ENCODE measurements around the gene CNTD1.
"Not testable (repeated sequence)": the region's sequence is repeated elsewhere in the genome, so short reads cannot be mapped to it uniquely, and the experiment has no call there.

The CNTD1 gene, protein sequence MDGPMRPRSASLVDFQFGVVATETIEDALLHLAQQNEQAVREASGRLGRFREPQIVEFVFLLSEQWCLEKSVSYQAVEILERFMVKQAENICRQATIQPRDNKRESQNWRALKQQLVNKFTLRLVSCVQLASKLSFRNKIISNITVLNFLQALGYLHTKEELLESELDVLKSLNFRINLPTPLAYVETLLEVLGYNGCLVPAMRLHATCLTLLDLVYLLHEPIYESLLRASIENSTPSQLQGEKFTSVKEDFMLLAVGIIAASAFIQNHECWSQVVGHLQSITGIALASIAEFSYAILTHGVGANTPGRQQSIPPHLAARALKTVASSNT

DNA sequence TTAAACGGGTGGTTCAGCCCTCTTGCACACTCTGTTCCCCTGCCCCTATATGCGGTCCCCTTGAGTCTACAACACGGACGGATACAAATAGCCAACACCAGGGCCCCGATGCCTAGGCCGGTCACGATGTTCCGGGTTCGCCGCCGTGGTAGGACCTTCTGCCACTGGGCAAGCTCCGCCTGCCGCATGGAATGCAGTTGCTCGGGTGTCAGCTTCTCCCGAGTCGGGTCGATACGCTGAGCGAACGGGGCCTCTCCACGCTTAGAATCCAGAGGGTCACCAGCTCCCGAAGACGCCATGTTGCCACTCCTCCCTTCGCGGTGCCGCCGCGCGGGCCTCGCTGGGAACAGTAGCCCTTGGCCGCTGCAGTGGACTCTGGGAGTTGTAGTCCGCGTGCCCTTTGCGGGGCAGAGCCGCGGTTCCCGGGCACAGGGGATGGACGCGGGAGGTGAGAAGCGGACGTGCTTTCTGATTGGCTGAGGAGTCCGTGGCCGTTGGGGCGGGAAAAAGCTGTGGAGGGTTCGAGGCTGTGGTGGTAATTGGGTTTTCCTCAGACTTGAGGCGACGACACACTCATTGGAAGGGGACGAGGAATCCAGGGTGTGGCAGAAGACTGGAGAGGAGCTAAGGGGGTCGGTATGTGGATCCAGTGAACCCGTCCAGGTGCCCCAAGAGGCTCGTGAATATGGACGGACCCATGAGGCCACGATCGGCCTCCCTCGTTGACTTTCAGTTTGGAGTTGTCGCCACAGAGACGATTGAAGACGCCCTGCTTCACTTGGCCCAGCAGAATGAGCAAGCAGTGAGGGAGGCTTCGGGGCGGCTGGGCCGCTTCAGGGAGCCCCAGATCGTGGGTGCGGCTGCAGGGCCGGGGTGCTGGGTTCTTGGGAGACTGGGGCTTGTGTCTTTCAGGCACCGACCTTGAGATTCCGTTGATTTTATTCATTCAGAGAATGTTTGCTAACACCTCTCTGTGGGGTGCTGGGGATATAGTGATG lies at the start of gene CNTD1, which contains the start of gene COA3:
TSS of gene CNTD1 (plus strand) at position 479 of the 998 bp plus-strand sequence. CDS start at position 686, 207 bp downstream.
TSS of gene COA3 (minus strand) at position 322 of the 998 bp plus-strand sequence. CDS start at position 299, 23 bp downstream.
- Mint-ChIP-seq H3K4me1 (ENCODE audit: low read depth) (peaks cover 18% of the 10 kb centered on the region), H3K27me3 (no peaks in the 10 kb centered on the region)

DNA sequence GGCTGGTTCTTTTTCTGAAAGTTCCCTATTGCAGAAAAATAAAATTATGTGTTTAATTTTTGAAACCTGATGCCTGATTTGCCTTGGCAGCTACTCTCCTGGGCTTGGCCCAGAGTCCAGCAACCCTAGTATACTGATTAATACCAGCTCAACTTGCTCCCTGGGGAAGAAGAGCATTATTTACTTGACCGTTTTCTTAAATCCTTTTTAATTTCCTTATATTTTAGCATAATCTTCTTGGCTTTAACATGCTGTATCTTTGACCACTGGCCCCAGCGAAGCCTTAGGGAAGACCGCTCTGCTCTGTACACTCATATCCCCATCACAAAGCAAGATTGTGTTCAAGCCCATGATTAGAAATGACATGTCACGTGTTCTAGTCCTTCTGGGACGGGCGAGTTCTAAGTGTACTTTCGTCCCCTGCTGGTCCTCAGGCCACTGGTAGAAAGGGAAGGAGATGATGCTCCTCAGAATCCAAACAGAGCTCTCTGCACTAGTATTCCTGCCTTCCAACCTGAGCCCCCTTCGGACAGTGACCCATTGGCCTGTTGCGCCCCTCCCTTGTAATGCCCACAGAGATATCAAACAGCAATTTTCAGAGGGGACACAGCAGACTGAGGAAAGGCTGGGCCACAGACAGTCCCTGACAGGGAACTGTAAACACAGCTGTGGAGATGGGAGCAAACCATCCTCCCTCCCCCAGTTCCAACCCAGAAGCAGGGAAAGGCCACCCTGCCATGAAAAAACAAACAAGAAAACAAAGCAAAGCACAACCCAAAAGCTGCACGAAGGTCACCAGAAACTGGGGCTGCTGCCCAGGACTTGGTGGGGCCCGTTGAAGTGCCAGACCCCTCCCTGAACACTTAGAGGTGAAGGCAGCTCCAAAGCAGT lies 49.5 kb upstream of the CNTD1 start:
- Mint-ChIP-seq H3K4me3 (no peak overlapping the region), H3K4me1 (ENCODE audit: low read depth) (peaks cover 8% of the 10 kb centered on the region), H3K36me3 (no peaks in the 10 kb centered on the region), H3K27me3 (peaks cover 8% of the 10 kb centered on the region), H3K9me3 (ENCODE audit: low read depth) (no peaks in the 10 kb centered on the region), H3K27ac (no peak overlapping the region)

More for the DNA sequence above, at the start of gene CNTD1, which contains the start of gene COA3:
- Mint-ChIP-seq H3K27ac (peak within 1 kb of the TSS; percentile 72), H3K36me3 (no peaks in the 10 kb centered on the region), H3K4me3 (peak within 1 kb of the TSS; percentile 94), H3K9me3 (ENCODE audit: low read depth) (no peaks in the 10 kb centered on the region)

DNA sequence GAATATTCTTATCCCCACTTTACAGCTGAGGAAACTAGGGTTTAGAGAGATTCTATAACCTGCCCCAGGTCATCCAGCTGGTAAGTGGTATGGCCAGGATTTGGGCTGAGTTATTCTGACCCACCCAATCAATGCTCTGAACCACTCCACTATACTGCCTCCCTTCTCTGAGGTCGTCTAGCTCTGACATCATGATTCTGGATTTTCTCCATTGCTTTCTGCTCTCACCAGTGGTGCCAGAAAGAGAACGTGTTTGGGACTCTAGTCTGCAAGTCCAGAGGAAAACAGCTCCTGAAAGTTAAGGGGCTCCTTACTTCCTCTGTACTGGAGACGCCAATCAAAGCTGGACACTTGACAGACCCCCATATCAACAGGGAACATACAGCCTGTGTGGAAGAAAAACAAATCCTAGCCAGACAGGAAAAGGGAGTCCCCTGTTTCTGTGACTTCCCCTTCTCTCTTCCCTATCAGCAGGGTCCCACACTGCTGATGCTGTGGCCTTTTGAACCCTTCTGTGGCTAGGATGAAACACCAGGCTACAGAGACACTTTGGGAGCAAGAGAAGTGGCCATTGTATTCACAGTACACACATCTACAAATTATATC lies 47.8 kb upstream of the CNTD1 start:
- H3K27me3 Mint-ChIP-seq = peaks cover 11% of the 10 kb centered on the region
- H3K4me1 Mint-ChIP-seq (ENCODE audit: low read depth) = no peaks in the 10 kb centered on the region
- no peaks in the 10 kb centered on the region for H3K9me3 Mint-ChIP-seq (ENCODE audit: low read depth)
- no peak overlapping the region for H3K4me3 Mint-ChIP-seq
- no peak overlapping the region for H3K27ac Mint-ChIP-seq
- no peaks in the 10 kb centered on the region for H3K36me3 Mint-ChIP-seq

DNA sequence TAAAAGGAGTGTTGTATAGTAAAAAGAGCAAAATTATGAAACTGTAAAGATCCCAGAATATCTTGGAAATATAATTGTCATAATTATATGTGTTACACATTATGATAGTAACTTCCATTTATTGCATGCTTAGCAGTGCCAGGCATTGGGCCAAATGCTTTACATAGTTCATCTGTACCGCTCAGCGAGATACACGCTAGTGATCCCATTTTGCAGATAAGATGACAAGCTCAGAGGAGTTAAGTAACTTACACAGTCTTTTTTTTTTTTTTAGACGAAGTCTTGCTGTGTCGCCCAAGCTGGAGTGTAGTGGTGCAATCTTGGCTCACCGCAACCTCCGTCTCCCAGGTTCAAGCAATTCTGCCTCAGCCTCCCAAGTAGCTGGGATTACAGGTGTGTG lies 47.0 kb upstream of the CNTD1 start:
- Mint-ChIP-seq H3K27me3 (peaks cover 16% of the 10 kb centered on the region), H3K27ac (no peak overlapping the region), H3K36me3 (no peaks in the 10 kb centered on the region), H3K4me1 (ENCODE audit: low read depth) (no peaks in the 10 kb centered on the region), H3K4me3 (no peak overlapping the region), H3K9me3 (ENCODE audit: low read depth) (no peaks in the 10 kb centered on the region)

DNA sequence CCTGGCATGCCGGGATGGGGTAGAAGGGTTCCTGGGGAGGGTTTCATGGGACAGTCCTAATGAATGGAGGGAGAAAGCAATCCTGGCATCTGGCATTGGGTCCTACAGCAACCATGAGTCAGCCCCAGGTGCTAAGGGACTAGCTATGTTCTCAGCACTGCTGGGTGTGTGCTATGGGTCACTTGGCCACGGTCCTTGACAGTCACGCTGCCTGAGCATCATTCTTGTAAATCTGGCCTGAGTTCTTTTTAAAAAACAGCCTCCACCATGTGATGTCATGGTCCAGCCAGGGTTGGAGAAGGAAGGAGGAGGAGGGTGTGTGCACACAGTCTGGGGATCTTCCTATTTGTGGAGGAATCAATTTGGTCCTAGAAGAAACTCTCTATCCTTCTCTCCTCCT lies 43.9 kb upstream of the CNTD1 start:
- no peaks in the 10 kb centered on the region for H3K9me3 Mint-ChIP-seq (ENCODE audit: low read depth)
- no peaks in the 10 kb centered on the region for H3K4me1 Mint-ChIP-seq (ENCODE audit: low read depth)
- H3K27ac Mint-ChIP-seq = no peak overlapping the region
- H3K36me3 Mint-ChIP-seq = no peaks in the 10 kb centered on the region
- H3K4me3 Mint-ChIP-seq = no peak overlapping the region
- peaks cover 25% of the 10 kb centered on the region for H3K27me3 Mint-ChIP-seq

DNA sequence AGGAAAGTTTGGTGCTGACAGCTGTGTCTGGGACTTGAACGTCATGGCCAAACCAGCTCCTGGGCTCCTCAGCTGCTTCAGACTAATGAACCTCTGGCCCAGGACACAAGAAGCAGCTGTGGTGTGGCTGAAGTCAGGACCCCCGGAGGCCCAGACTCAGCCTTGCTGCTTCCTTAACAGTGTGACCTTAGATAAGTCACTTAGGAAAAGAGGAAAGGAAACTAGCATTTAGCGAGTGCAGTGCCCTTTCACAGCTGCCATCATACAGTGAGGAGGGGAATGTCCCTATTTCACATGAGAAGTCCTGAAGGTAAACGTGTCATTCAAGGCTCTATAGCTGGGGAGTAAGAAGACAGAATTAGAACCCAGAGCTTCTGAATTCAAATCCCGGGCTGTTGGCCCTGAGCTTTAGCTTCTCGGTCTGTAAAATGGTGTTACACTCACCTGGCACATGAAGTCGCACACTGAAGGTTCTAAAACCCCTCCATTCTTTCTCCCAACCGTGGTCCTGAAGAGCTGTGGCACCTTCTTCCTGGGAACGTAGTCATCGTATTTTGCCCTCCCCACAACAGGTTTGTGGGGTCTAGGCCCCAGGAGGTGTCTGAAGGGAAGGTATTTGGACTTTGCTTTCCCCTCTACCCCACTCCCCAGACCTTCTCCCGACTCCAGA lies 38.5 kb upstream of the CNTD1 start:
- Mint-ChIP-seq H3K9me3 (ENCODE audit: low read depth) (no peaks in the 10 kb centered on the region), H3K4me3 (peak overlapping the region; percentile 70), H3K36me3 (no peaks in the 10 kb centered on the region), H3K4me1 (ENCODE audit: low read depth) (peaks cover 4% of the 10 kb centered on the region), H3K27me3 (peaks cover 40% of the 10 kb centered on the region), H3K27ac (no peak overlapping the region)

DNA sequence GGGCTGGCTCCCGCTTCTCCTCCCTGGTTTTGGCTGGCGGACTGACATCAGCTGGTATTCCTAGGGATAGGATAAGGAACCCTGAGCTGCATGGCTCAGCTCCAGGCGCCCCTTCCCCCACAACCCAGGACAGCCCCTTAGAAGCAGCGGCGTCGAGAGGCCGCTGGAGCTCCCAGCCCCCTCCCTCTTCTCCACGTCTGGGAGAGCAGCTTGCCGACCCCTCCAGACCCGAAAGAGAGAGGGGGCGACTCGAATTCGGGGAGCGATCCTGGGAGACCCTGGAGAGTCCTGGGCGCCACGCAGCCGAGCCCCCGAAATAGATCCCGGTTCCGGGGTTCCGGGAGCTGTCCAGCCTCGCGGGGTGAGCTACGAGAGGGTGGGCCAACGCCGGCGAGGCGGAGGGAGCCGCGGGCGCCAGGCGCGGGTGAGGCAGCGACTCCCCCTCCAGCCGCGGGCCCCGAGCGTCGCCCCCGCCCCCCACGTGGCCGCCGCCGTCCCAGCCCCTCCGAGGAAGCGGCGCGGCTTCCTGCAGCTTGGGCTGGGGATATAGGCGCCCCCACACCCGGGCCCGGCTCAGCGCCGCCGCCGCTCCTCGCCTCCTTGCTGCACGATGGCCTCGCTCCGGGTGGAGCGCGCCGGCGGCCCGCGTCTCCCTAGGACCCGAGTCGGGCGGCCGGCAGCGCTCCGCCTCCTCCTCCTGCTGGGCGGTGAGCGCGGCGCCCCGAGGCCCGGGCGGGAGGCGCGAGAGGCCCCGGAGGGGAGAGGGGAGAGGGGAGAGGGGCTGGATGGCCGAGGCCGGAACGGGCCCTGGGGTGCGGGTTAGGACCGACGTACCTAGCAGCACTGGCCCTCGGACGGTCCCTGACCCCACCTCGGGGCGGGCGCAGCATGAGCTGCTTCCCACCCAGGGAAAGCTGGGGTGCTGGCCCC lies 37.7 kb upstream of the CNTD1 start, which contains the start of gene RAMP2:
TSS of gene RAMP2 (plus strand) at position 576 of the 930 bp plus-strand sequence. CDS start at position 611, 35 bp downstream.
- H3K4me1 Mint-ChIP-seq (ENCODE audit: low read depth) = peaks cover 4% of the 10 kb centered on the region
- no peak within 1 kb of the TSS for H3K27ac Mint-ChIP-seq
- peak within 1 kb of the TSS; percentile 70 for H3K4me3 Mint-ChIP-seq
- peaks cover 44% of the 10 kb centered on the region for H3K27me3 Mint-ChIP-seq
- H3K36me3 Mint-ChIP-seq = peaks cover 3% of the 10 kb centered on the region
- H3K9me3 Mint-ChIP-seq (ENCODE audit: low read depth) = no peaks in the 10 kb centered on the region

DNA sequence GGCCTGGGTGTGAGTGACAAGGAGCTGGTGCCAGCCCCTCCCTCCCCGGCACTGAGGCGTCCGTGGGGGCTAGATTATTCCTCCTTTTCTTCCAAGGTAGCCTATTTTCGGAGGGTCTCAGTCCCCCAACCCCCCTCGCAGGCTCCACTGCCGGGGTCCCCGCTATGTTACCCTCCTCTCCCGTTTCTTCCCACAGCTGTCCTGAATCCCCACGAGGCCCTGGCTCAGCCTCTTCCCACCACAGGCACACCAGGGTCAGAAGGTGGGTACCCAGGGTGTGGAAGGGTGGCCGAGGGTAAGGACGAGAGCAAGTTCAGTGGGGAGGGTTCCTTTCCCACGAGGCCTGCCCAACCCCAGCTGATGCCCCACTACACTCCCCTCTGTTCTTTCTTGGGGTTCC lies 37.0 kb upstream of the CNTD1 start:
- H3K27me3 Mint-ChIP-seq = peaks cover 40% of the 10 kb centered on the region
- H3K4me1 Mint-ChIP-seq (ENCODE audit: low read depth) = peaks cover 4% of the 10 kb centered on the region
- no peaks in the 10 kb centered on the region for H3K9me3 Mint-ChIP-seq (ENCODE audit: low read depth)
- no peak overlapping the region for H3K27ac Mint-ChIP-seq
- H3K4me3 Mint-ChIP-seq = peak overlapping the region; percentile 52
- peaks cover 3% of the 10 kb centered on the region for H3K36me3 Mint-ChIP-seq

DNA sequence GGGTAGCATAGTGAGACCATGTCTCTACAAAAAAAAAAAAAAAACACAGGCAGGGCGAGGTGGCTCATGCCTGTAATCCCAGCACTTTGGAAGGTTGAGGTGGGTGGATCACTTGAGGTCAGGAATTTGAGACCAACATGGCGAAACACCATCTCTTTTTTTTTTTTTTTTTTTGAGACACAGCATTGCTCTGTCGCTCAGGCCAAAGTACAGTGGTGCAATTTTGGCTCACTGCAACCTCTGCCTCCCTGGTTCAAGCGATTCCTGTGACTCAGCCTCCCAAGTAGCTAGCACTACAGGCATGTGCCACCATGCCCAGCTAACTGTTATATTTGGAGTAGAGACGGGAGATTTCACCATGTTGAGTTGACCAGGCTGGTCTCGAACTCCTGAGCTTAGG lies 32.5 kb upstream of the CNTD1 start:
- Mint-ChIP-seq H3K27me3 (peaks cover 26% of the 10 kb centered on the region), H3K4me3 (no peak overlapping the region), H3K9me3 (ENCODE audit: low read depth) (no peaks in the 10 kb centered on the region), H3K27ac (no peak overlapping the region), H3K36me3 (peaks cover 3% of the 10 kb centered on the region), H3K4me1 (ENCODE audit: low read depth) (no peaks in the 10 kb centered on the region)

DNA sequence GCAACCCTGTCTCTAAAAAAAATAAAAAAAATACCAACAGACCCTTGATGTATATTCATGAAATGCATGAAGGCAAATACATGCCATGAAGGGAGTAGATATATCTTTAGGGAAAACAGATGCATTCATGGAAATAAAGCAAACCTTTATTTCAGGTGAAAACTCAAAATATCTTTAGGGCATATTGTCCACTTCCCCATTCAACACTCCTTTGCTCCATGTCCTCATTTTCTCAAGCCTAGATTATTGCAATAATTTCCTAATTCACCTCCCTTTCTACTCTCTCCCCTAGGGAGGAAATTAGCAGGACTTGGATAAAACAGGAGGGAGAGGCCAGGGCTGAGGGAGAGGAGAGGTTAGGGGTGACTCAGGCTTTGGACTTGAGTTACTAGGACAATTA lies 31.1 kb upstream of the CNTD1 start:
- Mint-ChIP-seq H3K9me3 (ENCODE audit: low read depth) (no peaks in the 10 kb centered on the region), H3K4me1 (ENCODE audit: low read depth) (peaks cover 6% of the 10 kb centered on the region), H3K27me3 (peaks cover 17% of the 10 kb centered on the region), H3K27ac (no peak overlapping the region), H3K4me3 (no peak overlapping the region), H3K36me3 (peaks cover 3% of the 10 kb centered on the region)

DNA sequence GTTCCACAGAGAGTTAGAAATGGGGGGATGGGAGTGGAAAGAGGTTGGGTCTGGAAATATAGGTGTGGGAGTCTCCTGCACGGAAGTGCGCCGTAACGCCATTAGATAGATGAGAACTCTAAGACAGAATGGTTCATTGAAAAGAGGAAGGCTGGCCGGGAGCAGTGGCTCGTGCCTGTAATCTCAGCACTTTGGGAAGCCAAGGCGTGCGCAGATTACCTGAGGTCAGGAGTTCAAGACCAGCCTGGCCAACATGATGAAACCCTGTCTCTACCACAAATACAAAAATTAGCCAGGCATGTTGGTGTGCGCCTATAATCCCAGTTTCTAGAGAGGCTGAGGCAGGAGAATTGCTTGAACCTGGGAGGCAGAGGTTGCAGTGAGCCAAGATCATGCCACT lies 30.7 kb upstream of the CNTD1 start:
- H3K4me3 Mint-ChIP-seq; H3K9me3 Mint-ChIP-seq (ENCODE audit: low read depth); H3K27ac Mint-ChIP-seq; H3K4me1 Mint-ChIP-seq (ENCODE audit: low read depth); H3K36me3 Mint-ChIP-seq: not testable (repeated sequence)
- peaks cover 15% of the 10 kb centered on the region for H3K27me3 Mint-ChIP-seq

DNA sequence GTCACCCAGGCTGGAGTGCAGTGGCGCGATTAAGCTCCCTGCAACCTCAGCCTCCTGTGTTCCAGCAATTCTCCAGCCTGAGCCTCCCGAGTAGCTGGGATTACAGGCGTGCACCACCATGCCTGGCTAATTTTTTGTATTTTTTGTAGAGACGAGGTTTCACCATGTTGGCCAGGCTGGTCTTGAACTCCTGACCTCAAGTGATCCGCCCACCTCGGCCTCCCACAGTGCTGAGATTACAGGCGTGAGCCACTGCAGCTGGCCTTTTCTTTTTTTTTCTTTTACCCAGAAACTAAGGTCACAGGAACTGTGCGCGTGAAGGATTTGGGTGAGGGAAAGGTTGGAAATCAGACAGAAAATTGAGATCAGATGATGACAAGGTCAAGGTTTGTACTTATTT lies 28.7 kb upstream of the CNTD1 start:
- not testable (repeated sequence) for H3K4me3 Mint-ChIP-seq; H3K27ac Mint-ChIP-seq; H3K36me3 Mint-ChIP-seq; H3K27me3 Mint-ChIP-seq; H3K9me3 Mint-ChIP-seq (ENCODE audit: low read depth)
- peaks cover 21% of the 10 kb centered on the region for H3K4me1 Mint-ChIP-seq (ENCODE audit: low read depth)

DNA sequence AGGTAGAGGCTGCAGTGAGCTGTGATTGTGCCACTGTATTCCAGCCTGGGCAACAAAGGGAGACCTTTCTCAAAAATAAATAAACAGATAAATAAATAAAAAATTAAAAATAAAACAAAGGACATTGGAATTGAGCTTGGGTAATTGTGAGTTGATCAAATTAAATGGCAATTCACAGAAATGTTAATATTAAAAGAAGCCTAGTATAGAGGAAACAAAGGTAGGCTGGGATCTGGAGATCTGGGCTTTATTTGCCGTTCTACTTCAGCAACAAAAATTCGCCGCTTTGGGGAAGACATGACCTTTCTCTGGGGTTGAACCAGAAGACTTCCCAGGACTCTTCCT lies 25.7 kb upstream of the CNTD1 start:
- peaks cover 4% of the 10 kb centered on the region for H3K36me3 Mint-ChIP-seq
- H3K27me3 Mint-ChIP-seq = no peaks in the 10 kb centered on the region
- H3K9me3 Mint-ChIP-seq (ENCODE audit: low read depth) = no peaks in the 10 kb centered on the region
- peak overlapping the region; percentile 97 for H3K27ac Mint-ChIP-seq
- H3K4me3 Mint-ChIP-seq = peak overlapping the region; percentile 99
- H3K4me1 Mint-ChIP-seq (ENCODE audit: low read depth) = peaks cover 21% of the 10 kb centered on the region

Data from activated naive CD8-positive, alpha-beta T cell (primary cell).